Measurements from ENCODE around the gene PNLIPRP2.

PNLIPRP2 gene

DNA sequence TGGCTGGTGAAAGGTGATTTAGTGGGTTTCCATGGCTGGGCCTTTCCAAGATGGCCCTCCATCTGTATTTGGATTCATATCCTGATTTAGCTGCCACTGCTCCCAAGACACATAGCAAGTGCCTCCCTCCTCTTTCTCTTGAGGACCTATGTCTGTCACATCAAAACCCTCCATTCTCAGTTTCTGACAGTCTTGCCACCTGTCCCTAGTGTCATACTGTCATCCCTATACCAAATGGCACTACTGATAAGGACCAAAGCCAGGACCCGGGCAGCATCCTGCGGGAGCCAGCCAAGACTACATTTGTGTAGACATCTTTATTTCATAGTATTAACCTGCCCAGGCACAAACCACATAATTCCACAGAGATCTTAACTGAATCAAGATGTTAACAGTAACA lies 34.8 kb downstream of the PNLIPRP2 start:
- no peak for DNase-seq (ENCODE audit: low read depth)

DNA sequence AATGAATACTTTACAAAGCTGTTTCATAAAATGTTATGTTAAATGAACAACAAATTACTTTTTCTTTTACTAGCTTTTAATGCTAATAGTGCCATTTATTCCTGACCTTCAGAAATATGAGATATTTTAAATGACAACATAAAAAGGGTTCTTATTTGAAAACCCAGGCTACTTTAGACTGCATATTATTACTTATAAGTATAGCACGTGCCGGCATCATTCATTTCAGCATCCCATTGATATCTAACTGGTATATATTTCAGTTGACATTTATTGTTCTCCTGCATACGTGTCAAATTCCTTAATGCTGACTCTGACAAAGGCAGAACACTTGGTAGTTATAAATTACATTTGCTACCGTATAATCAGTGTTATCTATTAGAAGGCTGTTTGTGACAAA lies 35.3 kb downstream of the PNLIPRP2 start:
- DNase-seq (ENCODE audit: low read depth), result no peak

DNA sequence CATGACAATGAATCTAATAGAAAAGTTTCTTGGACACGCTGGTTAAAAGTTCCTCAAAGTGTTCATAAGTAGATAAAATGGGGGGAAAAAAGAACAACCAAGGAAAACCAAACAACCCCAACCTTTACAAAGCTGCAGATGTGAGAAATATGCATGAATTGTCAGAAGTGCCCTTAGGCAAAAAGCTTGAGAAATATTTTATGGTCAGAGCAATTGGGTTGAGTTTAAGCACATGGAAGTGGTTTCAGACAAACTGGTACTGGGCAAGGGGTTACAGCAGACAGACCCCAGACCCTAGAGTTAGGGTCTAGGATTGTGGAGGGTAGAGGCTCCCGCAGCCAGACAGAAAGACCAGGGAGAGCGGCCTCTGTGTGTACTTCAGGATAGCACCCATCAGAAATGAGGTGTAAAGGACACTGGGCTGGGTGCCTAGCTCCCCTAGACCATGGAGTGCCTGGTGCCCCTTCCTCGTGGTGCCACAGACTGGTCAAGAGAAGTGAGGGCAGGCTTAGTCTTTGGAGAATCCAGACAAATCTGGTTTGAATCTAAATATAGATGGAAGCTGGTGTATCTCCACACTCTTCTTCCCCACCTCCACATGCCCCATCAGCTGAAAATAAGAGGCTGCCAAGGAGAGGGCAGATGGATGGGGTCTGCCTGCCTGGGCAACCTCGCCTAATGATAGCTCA lies 37.3 kb downstream of the PNLIPRP2 start:
- no peak for DNase-seq (ENCODE audit: low read depth)

DNA sequence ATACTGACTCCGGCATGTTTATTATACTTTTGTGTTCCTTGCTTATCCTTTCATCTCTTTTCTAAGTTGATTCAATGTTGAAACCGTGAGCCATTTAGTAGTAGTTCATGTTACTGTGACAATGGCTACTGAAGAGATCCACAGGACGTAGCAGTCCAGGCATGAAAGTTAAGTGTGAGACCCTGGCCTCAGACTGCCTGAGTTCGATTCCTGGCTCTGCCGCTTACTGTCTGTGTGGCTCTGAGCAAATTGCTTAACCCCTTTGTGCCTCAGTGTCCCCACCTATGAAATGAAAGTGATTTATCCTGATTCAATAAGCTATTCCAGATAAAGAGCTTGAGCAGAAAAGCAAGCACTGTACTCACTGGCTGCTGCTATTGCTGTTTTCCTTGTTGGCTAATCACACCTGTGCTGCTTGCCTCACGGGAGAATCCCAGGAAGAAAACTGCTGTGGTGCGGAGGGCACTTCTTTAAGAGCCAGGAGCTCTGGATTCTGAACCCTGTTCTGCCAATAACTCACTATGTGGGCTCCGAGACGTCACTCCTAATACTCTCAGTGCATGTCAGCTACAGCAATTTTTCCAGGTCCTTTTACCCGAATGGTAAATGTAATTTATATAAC lies 38.4 kb downstream of the PNLIPRP2 start:
- no peak for DNase-seq (ENCODE audit: low read depth)

DNA sequence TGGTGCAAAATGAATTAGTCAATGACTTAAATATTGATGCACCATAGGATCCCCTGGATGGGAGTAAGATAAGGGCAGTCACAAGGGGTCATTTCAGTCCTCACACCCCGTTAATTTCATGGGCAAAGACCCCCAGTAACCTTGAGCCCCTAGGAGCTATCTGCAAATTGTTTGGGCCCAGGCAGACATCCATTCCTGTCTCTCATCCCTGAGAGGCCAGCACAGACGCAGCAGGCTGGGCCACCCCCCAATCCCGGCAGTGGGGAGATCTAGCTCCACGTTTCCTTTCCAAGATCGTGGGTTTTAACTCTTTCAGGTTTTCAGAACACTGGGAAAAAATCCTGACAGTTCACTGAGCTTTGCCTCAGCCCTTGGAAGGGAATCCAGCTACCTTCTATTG lies 40.1 kb downstream of the PNLIPRP2 start:
- DNase-seq (ENCODE audit: low read depth), result no peak

DNA sequence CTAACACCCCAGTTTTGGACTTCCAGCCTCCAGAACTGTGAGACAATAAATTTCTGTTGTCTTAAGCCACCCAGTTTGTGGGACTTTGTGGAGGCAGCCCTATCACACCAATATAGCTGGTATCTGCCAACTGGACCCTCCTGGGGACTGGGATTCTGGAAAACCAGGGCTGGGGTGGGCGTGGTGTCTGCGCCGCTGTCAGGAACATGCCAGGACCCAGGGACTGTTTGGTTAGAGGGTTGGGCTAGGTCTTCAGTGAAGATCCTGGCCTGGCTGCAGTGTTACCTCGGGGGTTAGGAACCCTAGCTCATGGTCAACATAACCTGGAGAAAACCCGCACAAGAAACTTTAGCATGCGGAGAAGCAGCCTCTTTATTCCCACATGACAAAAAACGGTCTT lies 42.6 kb downstream of the PNLIPRP2 start:
- no peak for DNase-seq (ENCODE audit: low read depth)

DNA sequence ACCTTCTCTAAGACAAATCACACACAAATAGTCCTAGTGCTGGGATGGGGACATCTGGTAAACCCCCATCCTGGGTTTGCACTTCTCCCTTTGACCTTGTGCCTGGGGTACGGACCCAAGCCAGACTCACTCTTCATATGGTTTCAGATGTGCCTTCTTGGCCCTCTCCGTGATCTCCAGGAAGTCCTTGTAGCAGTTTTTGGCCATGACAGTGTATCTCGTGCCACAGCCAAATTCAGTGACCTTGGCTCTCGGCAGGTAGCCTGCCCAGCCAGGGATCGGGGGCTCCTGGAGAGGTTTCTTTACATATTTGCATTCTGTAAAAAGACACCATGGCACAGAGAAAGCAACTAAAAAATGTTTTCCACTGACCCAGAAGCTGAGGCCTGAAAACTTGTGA lies 43.9 kb downstream of the PNLIPRP2 start:
- no peak for DNase-seq (ENCODE audit: low read depth)

DNA sequence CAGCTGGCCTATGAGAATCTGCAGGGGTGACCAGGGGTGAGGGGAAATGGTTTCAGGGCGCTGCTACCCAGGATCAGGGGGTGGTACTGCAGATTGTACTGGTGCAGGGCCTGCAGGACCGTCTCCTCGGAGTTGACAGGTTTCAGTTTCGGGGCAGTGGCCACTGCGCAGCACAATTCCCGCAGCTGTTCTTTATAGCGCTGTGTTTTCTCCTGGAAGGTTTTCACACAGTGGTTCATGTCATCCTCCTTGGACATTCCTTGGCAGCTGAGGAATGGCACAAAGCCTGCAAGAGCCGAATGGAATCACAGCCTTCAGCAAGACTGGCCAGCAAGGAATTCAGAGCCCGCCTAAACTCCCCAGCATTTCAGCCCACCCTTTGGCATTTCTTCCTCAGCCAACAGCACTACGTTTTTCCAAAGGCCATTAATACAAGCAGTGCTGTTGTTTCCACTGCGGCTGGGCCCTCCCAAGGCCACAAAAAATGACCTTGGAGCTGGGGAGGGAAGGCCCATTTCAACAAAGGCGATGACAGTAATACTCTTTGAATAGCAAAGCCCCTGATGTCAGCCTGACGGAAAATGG lies 44.9 kb downstream of the PNLIPRP2 start:
- DNase-seq (ENCODE audit: low read depth), result no peak

DNA sequence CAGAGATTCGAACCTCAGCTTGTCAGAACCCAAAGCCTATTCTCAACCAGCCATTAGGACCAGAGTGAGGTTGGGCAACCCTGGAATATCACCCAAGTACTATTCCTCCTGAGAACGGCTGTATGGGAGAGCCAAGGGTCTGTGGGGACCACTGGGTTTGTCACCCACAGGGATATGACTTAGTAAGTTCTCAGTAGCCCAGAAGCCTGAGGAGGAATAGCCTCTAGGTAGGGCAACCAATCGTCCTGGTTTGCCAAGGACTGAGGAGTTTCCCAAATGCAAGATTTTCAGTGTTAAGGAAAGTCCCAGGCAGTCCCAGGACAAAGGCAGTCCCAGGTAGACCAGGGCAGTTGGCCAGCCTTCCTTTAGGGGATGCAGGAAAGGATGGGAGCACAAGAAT lies 46.7 kb downstream of the PNLIPRP2 start:
- no peak for DNase-seq (ENCODE audit: low read depth)

DNA sequence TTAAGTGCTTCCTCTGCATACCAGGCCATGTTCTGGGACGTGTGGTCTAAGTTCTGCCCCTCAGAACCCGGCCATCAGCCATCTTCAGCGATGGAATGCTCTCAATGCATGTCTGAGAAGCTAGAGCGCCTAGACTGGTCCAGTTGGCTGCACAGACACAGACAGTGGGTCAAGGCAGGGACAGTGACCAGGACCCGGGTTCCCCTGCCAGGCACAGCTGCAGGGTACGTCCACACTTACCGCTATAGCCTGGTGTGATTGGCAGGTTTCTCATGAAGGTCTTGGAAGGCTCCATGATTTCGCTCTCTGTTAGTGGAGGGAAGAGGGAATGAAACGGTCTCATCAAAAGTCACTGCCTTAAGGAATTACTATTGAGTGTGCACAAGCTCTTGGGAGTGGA lies 47.3 kb downstream of the PNLIPRP2 start:
- DNase-seq (ENCODE audit: low read depth), result no peak

DNA sequence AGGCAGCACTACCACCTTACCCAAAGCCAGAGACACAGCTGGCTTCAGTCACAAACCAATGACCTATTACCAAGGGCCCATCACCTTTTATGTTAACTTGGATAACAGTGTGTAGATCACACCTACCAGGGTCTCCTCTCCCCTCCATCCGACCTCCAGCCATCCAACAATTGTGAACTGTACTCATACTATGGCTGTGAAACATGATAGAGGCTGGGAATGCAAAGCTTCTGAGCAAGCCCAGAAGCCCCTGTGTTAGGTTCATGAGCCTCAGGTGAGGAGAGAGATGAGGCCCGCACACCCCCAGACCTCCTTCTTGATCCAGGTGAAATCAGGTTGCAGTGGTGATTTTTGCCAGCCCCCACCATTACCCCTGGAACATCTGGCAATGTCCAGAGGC lies 47.7 kb downstream of the PNLIPRP2 start:
- no peak for DNase-seq (ENCODE audit: low read depth)

DNA sequence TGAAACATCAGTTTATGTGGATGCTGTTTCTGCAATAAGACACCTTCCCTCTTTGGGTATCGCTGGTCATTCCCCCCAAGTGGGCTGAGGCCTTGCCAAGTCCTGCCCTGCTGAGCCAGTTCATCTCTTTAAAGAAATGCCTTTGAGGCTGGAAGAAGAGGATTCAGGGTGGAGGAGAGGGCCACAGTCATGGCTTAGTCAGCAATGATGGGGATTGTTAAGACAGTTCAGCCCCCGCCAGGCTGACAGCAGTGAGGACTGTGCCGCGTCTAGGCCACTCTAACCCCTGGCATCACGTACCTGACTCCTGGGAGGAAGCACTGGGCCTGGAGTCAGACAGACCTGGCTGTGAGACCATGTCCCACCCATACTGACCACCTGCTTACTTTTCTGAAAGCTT lies 48.3 kb downstream of the PNLIPRP2 start:
- no peak for DNase-seq (ENCODE audit: low read depth)

DNA sequence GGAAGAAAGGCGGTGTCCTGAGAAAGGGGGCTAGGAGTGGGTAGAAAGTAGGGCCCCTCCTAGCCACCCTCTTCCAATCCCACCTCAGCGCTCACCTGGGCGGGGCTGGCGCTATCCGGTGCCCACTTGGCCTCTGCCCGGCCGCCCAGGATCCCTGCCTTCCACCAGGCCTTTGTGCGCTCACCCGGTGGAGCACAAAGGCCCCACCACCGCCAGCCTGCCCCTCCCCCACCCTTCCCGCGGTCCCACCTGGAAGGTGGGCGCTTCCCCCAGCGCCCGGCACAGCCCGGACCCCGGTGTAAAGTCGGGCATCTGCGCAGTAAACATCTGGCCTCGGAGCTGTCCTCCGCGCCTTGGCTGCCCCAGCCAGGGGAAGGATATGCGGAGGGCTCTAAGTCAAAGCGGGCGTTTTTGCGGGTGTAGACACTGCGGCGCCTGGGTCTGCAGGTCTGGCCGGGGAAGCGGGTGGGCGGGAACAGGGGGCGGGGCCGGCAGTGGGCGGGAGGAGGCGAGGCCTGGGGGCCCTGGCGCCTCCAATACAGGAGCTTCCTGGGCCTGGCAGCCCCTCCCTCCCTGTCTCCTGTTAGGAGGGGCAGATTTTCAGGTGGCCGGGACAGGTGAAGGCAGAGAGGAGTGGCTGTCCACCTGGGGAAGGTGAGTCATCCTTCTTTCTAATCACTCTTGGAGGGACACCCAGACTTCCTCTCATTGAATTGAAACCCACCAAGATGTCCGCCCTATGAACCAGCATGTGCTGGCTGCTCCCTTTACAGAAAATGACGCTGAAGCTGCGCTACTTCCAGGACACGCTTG lies 49.3 kb downstream of the PNLIPRP2 start:
- no peak for DNase-seq (ENCODE audit: low read depth)

DNA sequence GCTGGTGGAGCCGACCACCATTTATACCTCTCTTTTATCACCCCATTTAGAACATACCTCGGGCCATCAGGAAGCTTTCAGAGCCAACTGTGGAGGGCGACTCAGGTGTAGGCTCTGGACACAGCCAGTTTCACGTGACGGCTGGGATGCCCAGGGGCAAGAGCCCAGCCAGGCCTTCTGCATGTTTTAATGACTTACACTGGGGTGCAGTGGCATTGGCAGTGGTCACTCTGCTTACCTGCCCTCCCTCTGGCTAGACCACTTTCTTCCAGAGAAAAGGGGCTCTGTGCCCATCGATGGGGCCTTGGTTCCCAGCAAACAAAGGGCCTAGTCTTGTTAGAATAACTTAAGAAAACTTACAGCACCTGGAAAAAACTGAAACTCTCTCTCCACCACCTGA lies 50.0 kb downstream of the PNLIPRP2 start:
- DNase-seq (ENCODE audit: low read depth), result no peak

DNA sequence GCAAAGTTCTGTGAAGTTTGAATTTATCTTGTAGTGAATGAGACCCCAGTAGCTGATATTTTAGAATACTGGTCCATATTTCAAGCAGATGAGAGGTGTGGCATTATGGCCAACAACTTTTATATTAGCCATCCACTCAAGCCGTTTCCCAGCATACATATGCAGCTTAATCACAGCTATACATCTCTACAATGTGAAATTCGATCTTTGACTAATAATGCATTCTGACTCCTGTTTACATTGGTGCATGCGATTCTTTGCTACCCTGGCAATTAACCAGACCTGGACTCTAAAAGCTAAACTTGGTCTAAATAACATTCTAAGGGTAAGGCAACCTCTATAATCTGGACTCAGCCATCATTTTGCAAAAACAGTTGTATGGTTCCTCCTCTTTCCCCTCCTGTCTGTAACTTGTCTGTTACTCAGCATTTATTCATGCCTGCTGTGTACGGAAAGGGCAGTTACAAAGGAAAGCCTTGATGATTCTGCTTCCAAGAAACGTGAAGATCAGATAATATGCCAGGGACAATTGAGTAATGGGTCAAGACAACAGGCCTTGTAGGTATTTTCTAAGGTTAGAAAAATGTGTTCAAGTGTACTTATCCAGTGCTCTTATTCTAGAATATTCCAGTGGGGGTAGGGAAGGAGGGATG lies 50.6 kb downstream of the PNLIPRP2 start:
- DNase-seq (ENCODE audit: low read depth), result no peak

DNA sequence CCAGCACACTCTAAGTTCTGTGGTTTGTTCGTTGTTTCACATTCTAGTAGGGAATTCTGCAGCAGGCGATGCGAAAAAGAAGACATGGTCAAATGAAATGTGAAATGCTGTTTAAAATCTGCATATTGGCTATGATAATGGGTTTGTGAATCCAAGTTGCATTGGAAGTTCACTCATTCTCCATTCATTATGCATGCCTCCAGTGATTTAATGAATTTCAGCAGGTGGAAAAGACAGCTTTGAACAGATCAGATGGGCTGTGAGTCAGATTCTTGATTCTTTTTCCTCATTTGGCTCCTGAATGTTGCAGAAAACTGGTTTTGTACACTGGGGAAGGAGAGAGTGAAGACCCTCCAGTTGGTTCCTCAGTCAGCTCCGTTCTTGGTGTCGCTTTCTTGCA lies 52.1 kb downstream of the PNLIPRP2 start:
- DNase-seq (ENCODE audit: low read depth), result no peak

DNA sequence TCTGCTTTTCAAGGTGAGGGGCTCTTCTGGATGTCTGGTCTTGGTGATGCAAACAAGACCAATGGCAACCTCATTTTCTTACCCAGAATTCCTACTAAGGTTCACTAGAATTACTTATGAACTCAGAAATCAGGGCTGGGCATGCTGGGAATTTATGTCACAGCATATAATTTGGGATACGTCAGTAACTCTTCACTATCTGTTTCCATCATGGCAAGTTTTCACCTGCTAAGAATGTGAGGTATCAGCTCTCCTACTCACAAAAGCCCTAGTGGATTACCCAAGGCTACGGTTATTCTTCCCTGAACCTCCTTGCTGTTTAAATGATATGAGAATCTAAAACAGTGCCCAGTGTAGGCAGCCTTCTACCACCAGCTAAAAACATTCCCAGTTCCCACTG lies 53.1 kb downstream of the PNLIPRP2 start:
- no peak for DNase-seq (ENCODE audit: low read depth)

DNA sequence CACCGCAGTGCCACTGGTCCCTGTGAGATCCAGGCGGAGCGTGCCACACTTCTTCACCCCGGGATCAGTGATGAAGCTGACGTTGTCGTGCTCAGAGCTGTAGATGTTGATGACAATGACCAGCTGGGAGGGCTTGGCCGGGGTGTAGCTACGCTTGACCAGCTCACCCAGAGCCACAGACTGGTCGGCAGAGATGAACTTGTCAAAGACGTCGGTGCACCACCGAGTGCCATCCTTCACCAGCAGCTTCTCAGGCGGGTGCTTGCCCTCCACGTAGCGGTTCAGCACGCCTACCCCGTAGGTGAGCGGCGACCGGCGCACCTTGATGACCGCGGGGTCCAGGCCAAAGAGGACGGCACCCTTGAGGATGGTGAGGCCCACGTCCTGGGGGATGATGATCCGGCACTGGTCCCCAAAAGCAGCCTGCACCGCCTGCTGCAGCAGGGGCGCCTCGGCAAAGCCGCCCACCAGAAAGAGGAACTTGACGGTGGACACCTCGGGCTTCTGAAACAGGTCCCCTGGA lies 54.2 kb downstream of the PNLIPRP2 start:
- no peak for DNase-seq (ENCODE audit: low read depth)

DNA sequence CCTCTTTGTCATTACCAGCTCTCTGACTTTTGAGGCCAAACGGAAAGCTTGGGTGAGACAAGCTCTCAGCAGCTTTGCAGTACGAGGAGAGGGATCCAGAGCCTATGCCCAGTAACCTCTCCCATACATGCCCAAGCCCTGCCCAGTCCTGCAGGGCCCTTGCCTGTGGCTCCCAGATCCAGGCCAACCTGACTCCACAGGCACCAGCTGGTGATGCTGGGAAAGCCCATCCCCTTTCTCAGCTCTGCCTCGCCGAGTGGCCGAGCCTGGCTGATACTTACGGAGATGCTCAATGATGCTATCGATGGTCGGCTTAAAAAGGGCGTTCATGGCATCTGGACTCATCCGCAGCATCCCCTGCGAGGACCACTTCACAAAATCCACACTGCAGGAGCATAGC lies 55.4 kb downstream of the PNLIPRP2 start:
- no peak for DNase-seq (ENCODE audit: low read depth)

DNA sequence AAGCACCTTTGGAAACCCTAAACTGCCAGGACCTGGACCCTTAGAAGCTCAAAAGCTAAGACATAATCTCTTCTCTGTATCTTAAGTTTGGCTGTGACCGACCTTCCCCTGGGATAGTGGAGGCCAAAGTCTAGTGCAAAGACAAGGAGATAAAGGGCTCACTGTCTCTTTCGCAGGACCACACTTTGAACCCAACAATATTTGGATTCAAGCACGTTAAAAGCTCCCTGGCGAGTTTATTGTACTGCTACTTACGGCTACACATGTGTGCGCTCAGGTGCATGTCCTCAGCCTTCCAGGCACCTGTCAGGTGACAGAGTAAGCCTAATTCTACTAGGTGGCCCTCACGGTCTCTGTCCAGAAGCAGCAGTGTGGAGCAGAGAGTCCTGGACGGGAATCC lies 55.9 kb downstream of the PNLIPRP2 start:
- no peak for DNase-seq (ENCODE audit: low read depth)

DNA sequence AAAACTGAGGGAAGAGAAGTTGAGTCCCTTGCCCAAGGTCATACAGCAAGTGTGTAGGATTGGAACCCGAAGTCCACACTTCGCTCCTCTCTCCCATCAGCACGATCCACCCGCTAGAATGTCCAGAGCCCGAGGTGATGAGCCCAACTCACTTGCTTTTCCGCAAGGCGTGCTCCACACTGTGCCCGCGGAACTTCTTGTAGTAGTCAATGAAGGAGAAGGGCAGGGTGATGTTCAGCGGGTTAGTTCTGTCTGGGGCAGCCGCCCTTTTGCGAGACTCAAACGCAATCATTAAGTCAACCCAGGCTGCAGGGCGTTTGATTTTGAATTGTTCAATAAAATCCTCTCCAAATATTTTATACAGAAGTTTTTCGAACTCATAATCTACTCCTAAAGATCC lies 58.6 kb downstream of the PNLIPRP2 start:
- DNase-seq (ENCODE audit: low read depth), result no peak

DNA sequence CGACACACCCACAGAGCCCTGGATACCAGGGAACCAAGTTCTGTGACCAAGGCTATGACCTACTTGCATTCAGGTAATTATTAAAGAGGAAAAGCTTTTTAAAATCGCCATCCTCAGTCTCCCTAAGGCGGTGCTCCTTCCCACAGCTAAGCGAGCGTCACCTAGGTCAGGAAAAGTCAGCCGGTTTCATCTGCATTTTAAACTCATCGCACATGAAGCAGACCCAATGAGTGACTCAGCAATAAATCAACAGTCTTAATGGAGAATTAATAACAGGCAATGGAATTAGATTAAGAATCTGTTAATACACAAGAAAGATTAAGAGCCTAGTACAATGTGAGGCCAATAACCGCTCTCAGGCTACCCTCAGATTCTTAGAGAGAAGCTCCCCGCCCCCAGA lies 62.4 kb downstream of the PNLIPRP2 start:
- no peak for DNase-seq (ENCODE audit: low read depth)

All from stimulated activated CD8-positive, alpha-beta memory T cell treated with anti-CD3 and anti-CD28 coated beads, Interleukin-12 subunit alpha, Interleukin-12 subunit beta, amount 100 ng/mL, for 1 hour (primary cell).